GM19397 (cell line): ENCODE results near the gene RPL22.

Experiments
- ATAC-seq: cut with Tn5 transposase; IDR thresholded peaks from one replicate; pipeline ENCODE4 v1.9.1; 2021; ENCODE audit warnings: mild to moderate bottlenecking, moderate library complexity; ENCODE audit not compliant: unreplicated experiment

The RPL22 gene

GRCh38 chr1:6175411-6175828, 24.0 kb downstream of the RPL22 start:
- ATAC-seq, result no peak

- ATAC-seq, result no peak
Measured at GRCh38 chr1:6174621-6175410, 24.6 kb downstream of the RPL22 start.

- ATAC-seq, result no peak
Measured at GRCh38 chr1:6172549-6172948, 26.8 kb downstream of the RPL22 start.

GRCh38 chr1:6171548-6172124, 27.8 kb downstream of the RPL22 start:
- ATAC-seq, result no peak

- no peak for ATAC-seq
Measured at GRCh38 chr1:6170742-6171201, 28.6 kb downstream of the RPL22 start.

- ATAC-seq, result no peak
Measured at GRCh38 chr1:6170116-6170741, 29.2 kb downstream of the RPL22 start.

- no peak for ATAC-seq
Measured at GRCh38 chr1:6168947-6169586, 30.3 kb downstream of the RPL22 start.

- ATAC-seq, result no peak
Measured at GRCh38 chr1:6167391-6168303, 31.7 kb downstream of the RPL22 start.

GRCh38 chr1:6166655-6167390, 32.6 kb downstream of the RPL22 start:
- ATAC-seq, result no peak

GRCh38 chr1:6166221-6166620, 33.2 kb downstream of the RPL22 start:
- no peak for ATAC-seq

- no peak for ATAC-seq
Measured at GRCh38 chr1:6165441-6165985, 33.9 kb downstream of the RPL22 start.

GRCh38 chr1:6165027-6165426, 34.4 kb downstream of the RPL22 start:
- no peak for ATAC-seq

- ATAC-seq, result no peak
Measured at GRCh38 chr1:6163973-6164617, 35.3 kb downstream of the RPL22 start.

GRCh38 chr1:6163191-6163972, 36.0 kb downstream of the RPL22 start:
- ATAC-seq, result no peak

- ATAC-seq, result no peak
Measured at GRCh38 chr1:6162773-6163172, 36.6 kb downstream of the RPL22 start.

GRCh38 chr1:6162341-6162740, 37.1 kb downstream of the RPL22 start:
- no peak for ATAC-seq

GRCh38 chr1:6158181-6158580, 41.2 kb downstream of the RPL22 start:
- no peak for ATAC-seq

- no peak for ATAC-seq
Measured at GRCh38 chr1:6157528-6158174, 41.7 kb downstream of the RPL22 start.
